ENCODE measurements around the gene EPHX1.
A peak's percentile ranks its signal among the peaks of the same experiment; 100 is the strongest.
"Not testable (repeated sequence)": the region's sequence is repeated elsewhere in the genome, so short reads cannot be mapped to it uniquely, and the experiment has no call there.

The EPHX1 gene

DNA sequence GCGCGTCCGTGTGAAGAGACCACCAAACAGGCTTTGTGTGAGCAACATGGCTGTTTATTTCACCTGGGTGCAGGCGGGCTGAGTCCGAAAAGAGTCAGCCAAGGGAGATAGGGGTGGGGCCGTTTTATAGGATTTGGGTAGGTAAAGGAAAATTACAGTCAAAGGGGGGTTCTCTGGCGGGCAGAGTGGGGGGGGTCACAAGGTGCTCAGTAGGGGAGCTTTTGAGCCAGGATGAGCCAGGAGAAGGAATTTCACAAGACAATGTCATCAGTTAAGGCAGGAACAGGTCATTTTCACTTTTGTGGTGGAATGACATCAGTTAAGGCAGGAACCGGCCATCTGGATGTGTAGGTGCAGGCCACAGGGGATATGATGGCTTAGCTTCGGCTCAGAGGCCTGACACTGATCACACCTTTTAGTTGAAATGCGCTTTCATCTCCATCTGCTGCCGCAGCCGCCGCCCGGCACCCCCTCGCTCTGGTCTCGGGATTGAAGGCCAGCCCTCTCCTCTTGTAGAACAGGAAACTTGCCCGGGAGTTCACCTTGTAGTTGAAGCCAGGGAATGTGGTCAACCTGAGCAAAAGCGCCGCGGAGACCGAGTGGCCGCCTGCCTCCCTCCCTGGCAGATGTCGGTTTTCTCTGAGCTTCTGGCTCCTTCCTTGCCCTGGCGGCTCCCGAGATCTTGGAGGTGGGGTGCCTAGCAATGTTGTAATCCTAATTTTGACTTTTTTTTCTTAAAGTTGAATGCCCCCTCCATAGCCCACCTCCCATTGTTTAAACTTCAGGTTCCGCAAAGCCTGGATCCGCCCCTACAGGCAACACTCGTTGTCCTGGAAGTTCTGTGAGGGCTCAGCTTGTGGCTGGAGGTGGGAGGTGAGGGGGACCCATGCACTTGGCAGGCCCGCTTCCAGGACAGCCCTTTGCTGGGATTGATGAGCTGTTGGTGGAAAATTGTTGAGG, 935 bp downstream of the EPHX1 start:
- peak overlapping the region; percentile 93 for H3K27ac ChIP-seq
- POLR2A ChIA-PET (ENCODE audit: low non-redundant PET), result not testable (repeated sequence)
- CTCF ChIA-PET, result interaction anchor here (0.6 to 1.6 kb wide), 10 partner anchors 17 to 336 kb away, joined by 3 to 7 read pairs (median 4); partner anchors contain the start of gene SRP9
- peak; percentile 45 for DNase-seq (ENCODE audit: low spot score)
- TF ChIP-seq, protein P1, sequence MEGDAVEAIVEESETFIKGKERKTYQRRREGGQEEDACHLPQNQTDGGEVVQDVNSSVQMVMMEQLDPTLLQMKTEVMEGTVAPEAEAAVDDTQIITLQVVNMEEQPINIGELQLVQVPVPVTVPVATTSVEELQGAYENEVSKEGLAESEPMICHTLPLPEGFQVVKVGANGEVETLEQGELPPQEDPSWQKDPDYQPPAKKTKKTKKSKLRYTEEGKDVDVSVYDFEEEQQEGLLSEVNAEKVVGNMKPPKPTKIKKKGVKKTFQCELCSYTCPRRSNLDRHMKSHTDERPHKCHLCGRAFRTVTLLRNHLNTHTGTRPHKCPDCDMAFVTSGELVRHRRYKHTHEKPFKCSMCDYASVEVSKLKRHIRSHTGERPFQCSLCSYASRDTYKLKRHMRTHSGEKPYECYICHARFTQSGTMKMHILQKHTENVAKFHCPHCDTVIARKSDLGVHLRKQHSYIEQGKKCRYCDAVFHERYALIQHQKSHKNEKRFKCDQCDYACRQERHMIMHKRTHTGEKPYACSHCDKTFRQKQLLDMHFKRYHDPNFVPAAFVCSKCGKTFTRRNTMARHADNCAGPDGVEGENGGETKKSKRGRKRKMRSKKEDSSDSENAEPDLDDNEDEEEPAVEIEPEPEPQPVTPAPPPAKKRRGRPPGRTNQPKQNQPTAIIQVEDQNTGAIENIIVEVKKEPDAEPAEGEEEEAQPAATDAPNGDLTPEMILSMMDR (conservative IDR thresholded peaks at IDR 0.05; ENCODE audit: low read depth), result peak; percentile 12; the same call in 1 of the 2 replicates

DNA sequence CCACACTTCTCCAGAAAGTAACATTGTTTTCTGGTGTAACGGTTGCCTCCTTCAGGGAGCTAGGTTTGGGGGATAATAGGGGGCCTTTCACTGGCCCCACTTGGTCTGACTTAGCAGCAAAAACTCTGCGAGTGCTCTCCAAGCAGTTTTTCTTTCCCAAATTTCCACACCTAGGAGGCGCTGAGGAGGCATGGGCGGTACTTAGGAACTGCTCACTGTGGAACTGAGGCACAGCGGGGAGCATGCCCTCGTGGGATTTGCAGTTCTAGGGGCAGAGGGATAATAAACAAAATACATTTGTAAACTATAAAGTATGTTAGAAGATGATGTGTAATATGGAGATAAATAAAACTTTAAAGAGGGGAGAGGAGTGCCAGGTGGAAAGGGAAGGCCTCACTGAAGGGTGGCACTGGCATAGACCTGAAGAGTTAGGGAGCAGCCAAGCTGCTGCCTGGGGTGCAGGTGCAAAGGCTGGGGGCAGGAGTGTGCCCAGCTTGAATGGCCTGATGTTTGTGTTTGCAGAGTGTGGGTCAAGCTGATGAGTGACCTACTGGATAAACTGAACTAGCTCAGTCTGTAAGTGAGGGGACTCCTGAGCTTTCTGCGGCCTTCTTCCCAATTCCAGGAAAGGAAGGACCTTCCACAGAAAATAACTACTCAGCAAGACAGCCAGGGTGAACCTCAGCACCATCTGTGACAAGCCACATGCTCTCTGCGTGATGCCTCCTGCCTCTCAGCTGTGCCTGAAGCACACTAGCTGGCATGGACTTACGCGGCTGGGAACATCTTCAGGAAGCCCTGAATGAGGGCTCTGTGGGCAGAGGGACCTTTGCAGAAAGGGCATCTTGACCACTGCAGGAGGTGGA, 1.9 kb downstream of the EPHX1 start:
- ChIA-PET CTCF (interaction anchor here (0.6 to 1.5 kb wide), 8 partner anchors 9 to 333 kb away, joined by 3 to 12 read pairs (median 3); no protein-coding TSS in a partner anchor), POLR2A (ENCODE audit: low non-redundant PET) (interaction anchor here (0.6 kb wide), 1 partner anchor 156 kb away, joined by 3 read pairs; no protein-coding TSS in a partner anchor)
- TF ChIP-seq, protein P1 (conservative IDR thresholded peaks at IDR 0.05; ENCODE audit: low read depth), result no peak; the same call in 1 of the 2 replicates
- DNase-seq (ENCODE audit: low spot score), result no peak
- peak overlapping the region; percentile 93 for H3K27ac ChIP-seq

DNA sequence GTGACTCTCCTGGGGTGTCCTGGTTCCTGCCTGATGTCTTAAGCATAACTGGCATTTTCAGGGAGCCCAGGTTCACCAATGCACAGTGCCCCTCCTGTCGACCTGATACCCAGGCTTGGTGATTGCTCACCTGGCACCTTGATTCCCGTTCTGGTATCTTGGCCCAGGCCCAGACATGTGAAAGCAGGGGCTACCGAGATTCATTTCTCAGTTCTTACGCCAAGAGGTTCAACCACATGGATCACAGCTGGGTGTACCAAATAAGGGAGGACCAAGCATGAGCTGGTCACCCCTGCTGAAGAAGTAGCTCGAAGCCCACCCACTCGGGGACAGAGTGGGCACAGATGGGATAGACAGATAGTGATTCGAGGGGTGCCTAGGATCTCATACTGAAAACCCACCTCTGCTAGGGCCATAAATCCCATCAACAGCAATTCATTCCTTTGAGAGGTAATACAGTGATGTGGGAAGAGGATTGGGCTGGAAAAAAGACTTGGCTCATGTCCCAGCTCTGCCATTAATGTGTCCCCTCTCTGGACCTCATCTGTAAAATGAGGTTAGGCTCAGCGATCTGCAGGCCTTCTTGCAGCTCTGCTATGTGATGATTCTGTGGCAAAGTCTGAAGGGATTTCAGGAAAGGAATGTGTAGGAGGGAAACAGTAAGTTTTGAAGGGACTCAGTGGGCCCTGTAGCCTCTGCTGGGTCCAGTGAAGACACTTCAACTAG, 2.7 kb downstream of the EPHX1 start:
- no peak for DNase-seq (ENCODE audit: low spot score)

DNA sequence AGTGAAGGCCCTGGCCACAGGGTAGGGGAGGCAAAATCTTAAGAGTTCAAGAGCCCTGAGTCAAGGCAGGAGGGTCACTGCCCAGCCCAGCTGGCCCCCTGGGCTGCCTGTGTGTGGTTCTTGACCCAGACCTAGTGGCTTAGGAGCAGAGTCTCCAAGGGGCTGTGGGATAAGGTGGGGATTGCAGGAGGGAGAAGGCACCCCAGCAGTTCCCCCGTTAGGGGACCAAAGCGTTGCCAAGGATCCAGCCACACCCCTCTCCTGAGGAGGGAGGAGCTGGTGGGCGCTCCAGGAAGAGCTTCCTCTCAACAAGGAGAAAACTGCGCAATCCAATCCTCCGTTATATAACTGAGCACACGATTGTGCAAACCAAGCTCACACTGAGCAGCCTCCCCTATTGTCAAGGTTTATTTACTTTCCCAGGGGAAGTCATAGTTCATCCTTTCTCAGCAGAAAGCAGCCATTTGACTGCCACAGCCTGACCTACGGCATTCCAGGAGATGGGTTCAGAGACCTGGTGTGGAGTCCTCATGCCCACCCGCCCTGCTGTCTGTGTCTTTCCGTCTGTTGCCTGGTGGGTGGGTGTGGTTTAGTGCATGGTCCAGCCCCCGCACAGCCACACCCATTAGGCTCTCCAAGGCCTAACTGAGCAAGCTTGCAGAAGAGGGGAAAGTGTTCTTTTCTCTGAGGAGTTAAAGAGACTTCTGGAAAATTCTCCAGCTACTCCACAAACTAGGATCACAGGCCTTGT, 3.5 kb downstream of the EPHX1 start:
- peak; percentile 49 for DNase-seq (ENCODE audit: low spot score)
- ChIA-PET CTCF (interaction anchor here (0.6 to 2.3 kb wide), 8 partner anchors 12 to 449 kb away, joined by 3 to 10 read pairs (median 4); partner anchors contain the start of gene SRP9), POLR2A (ENCODE audit: low non-redundant PET) (interaction anchor here (0.5 to 0.6 kb wide), 2 partner anchors 10 to 60 kb away, joined by 4 to 14 read pairs; no protein-coding TSS in a partner anchor)
- TF ChIP-seq, protein P1 (conservative IDR thresholded peaks at IDR 0.05; ENCODE audit: low read depth), result no peak
- peak overlapping the region; percentile 93 for H3K27ac ChIP-seq

More for the DNA sequence above, 2.7 kb downstream of the EPHX1 start:
- ChIA-PET CTCF (interaction anchor here (0.6 to 2.3 kb wide), 8 partner anchors 10 to 338 kb away, joined by 3 to 12 read pairs (median 4); partner anchors contain the start of gene SRP9), POLR2A (ENCODE audit: low non-redundant PET) (interaction anchor here (0.6 kb wide), 3 partner anchors 9 to 156 kb away, joined by 3 to 4 read pairs (median 4); no protein-coding TSS in a partner anchor)
- peak overlapping the region; percentile 93 for H3K27ac ChIP-seq
- TF ChIP-seq, protein P1 (conservative IDR thresholded peaks at IDR 0.05; ENCODE audit: low read depth), result no peak

DNA sequence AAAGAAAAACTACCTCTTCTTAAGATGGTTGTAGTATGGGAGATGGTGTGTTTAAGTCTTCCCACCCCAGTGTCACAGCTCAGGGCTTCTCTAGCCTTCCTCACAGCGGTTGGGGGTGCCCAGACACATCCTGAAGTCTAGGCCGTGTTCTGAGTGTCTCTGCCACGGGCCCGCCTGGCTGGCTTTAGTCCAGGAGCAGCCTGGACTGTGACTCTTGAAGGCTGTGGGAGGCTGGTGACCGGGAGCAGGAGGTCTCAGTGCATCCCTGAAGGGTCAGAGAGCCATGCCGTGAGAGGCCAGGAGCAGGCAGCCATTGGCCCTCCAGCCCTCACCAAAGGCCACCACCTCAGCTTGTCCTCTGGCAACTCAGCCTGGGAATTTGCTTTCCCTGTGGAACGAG, 4.5 kb downstream of the EPHX1 start:
- CTCF ChIA-PET, result interaction anchor here (0.7 to 2.3 kb wide), 3 partner anchors 36 to 450 kb away, joined by 3 to 10 read pairs (median 5); partner anchors contain the start of gene SRP9
- DNase-seq (ENCODE audit: low spot score), result no peak
- peak overlapping the region; percentile 93 for H3K27ac ChIP-seq
- POLR2A ChIA-PET (ENCODE audit: low non-redundant PET), result no interaction called here
- TF ChIP-seq, protein P1 (conservative IDR thresholded peaks at IDR 0.05; ENCODE audit: low read depth), result no peak

DNA sequence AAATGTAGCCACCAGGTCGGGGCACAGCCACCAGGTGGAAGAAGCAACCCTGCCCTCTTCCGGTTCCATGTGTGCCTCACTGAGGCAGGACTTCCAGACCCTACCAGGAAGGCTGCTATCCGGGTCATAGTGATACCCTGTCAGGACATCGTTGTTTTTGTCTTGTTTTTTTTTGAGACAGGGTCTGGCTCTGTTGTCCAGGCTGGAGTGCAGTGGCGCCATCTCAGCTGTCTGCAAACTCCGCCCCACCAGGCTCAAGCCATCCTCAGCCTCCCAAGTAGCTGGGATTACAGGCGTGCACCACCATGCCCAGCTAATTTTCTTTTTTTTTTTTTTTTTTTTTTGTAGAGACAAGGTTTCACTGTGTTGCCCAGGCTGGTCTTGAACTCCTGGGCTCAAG, 5.2 kb downstream of the EPHX1 start:
- POLR2A ChIA-PET (ENCODE audit: low non-redundant PET); DNase-seq (ENCODE audit: low spot score): not testable (repeated sequence)
- CTCF ChIA-PET, result interaction anchor here (2.3 kb wide), 1 partner anchor 37 kb away, joined by 10 read pairs; the partner anchor contains the start of gene SRP9
- H3K27ac ChIP-seq, result peak overlapping the region; percentile 93
